ENCODE measurements around the gene SAA1. TPM values are rescaled to one million over a fixed set of nuclear protein-coding genes. Genes with fewer than 3 reads are reported as not detected.
"Not testable (repeated sequence)": the region's sequence is repeated elsewhere in the genome, so short reads cannot be mapped to it uniquely, and the experiment has no call there.

Gene SAA1
- total RNA-seq, 1 experiment from 2014 or later = 0.40 TPM

DNA sequence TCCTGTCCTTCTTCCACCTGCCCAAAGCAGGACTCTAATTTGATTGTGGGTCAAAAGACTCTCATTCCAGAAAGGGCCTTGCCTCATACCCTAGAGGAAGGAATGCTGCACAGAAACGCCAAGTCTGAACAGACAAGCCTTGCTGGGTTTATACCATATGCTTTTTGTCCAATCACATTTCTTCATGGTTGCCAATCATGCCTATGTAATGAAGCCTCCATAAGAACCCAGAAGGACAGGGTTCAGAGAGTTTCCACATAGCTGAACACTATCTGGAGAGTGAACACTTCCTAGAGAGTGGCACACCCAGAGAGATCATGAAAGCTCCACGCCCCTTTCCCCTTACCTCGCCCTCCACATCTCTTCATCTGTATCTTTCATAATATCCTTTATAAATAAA lies 12.8 kb upstream of the SAA1 start:
- in situ Hi-C loops (cut with HindIII; ENCODE audit: low pct_unique_long_range_greater_than_20kb, low sequenced_read_pairs) = no loop called here
- no peak for DNase-seq (ENCODE audit: low read depth, low spot score)

GRCh38 chr11:18253778-18254338 lies 12.2 kb upstream of the SAA1 start:
- in situ Hi-C loops (cut with HindIII; ENCODE audit: low pct_unique_long_range_greater_than_20kb, low sequenced_read_pairs) = no loop called here
- DNase-seq (ENCODE audit: low read depth, low spot score) = no peak

GRCh38 chr11:18254781-18255361 lies 11.2 kb upstream of the SAA1 start:
- DNase-seq (ENCODE audit: low read depth, low spot score) = no peak
- in situ Hi-C loops (cut with HindIII; ENCODE audit: low pct_unique_long_range_greater_than_20kb, low sequenced_read_pairs) = no loop called here

- in situ Hi-C loops (cut with HindIII; ENCODE audit: low pct_unique_long_range_greater_than_20kb, low sequenced_read_pairs) = no loop called here
- no peak for DNase-seq (ENCODE audit: low read depth, low spot score)
These were observed 6.8 kb upstream of the SAA1 start for GRCh38 chr11:18259259-18259658.

DNA sequence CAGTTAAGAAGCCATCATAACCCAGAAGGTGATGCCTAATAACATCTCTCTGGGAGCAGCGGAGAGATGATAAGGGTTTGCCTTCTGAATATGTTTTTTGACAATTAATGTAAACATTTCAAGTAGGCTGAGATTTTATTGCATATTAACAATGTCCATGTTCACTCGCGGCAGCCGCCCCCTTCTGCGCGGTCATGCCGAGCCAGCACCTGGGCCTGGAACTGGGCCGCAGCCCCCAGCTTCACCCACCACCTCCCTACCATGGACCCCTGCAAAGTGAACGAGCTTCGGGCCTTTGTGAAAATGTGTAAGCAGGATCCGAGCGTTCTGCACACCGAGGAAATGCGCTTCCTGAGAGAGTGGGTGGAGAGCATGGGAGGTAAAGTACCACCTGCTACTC lies 4.3 kb upstream of the SAA1 start:
- DNase-seq (ENCODE audit: low read depth, low spot score) = no peak
- in situ Hi-C loops (cut with HindIII; ENCODE audit: low pct_unique_long_range_greater_than_20kb, low sequenced_read_pairs) = no loop called here

GRCh38 chr11:18262681-18263350 lies 3.2 kb upstream of the SAA1 start:
- in situ Hi-C loops (cut with HindIII; ENCODE audit: low pct_unique_long_range_greater_than_20kb, low sequenced_read_pairs); DNase-seq (ENCODE audit: low read depth, low spot score): not testable (repeated sequence)

DNA sequence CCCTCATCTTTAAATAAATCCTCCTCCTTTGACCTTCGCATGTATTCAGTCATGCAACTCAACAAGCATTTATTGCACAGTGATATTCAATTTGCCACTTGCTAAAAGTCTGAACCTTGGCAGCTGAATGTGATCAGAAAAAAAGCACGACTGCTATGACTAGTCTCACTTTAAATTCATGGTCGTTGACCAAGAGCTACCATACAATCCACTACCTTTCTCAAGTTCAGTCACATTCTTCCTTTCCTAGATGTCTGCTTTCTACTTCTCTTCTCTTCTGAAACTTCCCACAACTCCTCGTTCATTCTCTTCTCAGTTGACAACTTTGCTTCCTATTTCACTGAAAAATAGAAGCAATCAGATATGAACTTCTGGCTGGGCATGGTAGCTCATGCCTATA lies 2.0 kb upstream of the SAA1 start:
- in situ Hi-C loops (cut with HindIII; ENCODE audit: low pct_unique_long_range_greater_than_20kb, low sequenced_read_pairs) = no loop called here
- DNase-seq (ENCODE audit: low read depth, low spot score) = no peak

DNA sequence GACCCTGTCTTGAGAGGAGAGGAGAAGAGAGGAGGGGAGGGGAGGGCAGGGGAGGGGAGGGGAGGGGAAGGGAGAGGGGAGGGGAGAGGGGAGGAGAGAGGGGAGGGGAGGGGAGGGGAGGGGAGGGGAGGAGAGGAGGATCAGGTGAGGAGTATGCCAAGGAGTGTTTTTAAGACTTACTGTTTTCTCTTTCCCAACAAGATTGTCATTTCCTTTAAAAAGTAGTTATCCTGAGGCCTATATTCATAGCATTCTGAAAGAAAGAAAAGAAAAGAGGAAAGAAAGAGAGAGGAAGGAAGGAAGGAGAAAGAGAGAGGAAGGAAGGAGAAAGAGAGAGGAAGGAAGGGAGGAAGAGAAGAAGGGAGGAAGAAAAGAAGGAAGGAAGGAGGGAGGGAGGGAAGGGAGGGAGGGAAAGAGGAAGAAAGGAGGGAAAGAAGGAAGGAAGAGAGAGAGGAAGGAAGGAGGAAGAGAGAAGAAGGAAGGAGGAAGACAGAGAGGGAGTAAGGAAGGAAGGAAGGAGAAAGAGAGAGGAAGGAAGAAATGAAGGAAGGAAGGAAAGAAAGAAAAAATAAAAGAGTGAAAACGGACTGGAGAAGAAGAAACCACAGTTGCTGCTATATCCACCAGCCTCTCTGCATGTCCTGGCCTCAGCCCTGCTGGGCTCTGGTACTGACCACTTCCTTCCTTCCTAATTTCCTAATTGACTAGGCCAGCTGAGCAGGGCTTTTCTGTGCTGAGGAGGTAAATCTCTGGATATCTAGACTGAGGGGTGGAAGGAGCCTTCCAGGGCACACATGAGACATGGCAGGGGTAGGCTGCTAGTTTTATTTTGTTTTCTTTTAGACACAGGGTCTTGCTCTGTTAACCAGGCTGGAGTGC lies 1.1 kb upstream of the SAA1 start:
- DNase-seq (ENCODE audit: low read depth, low spot score) = no peak
- in situ Hi-C loops (cut with HindIII; ENCODE audit: low pct_unique_long_range_greater_than_20kb, low sequenced_read_pairs) = no loop called here

GRCh38 chr11:18267335-18268133 lies 1.5 kb downstream of the SAA1 start:
- in situ Hi-C loops (cut with HindIII; ENCODE audit: low pct_unique_long_range_greater_than_20kb, low sequenced_read_pairs); DNase-seq (ENCODE audit: low read depth, low spot score): not testable (repeated sequence)

GRCh38 chr11:18269252-18269651 lies 3.2 kb downstream of the SAA1 start:
- in situ Hi-C loops (cut with HindIII; ENCODE audit: low pct_unique_long_range_greater_than_20kb, low sequenced_read_pairs); DNase-seq (ENCODE audit: low read depth, low spot score): not testable (repeated sequence)

- in situ Hi-C loops (cut with HindIII; ENCODE audit: low pct_unique_long_range_greater_than_20kb, low sequenced_read_pairs) = no loop called here
- no peak for DNase-seq (ENCODE audit: low read depth, low spot score)
These were observed 4.0 kb downstream of the SAA1 start for GRCh38 chr11:18270102-18270501.

GRCh38 chr11:18271206-18271605 lies 5.1 kb downstream of the SAA1 start:
- no peak for DNase-seq (ENCODE audit: low read depth, low spot score)
- in situ Hi-C loops (cut with HindIII; ENCODE audit: low pct_unique_long_range_greater_than_20kb, low sequenced_read_pairs) = no loop called here

- in situ Hi-C loops (cut with HindIII; ENCODE audit: low pct_unique_long_range_greater_than_20kb, low sequenced_read_pairs) = no loop called here
- no peak for DNase-seq (ENCODE audit: low read depth, low spot score)
These were observed 11.7 kb downstream of the SAA1 start for GRCh38 chr11:18277565-18278271.

GRCh38 chr11:18280438-18281045 lies 14.5 kb downstream of the SAA1 start:
- in situ Hi-C loops (cut with HindIII; ENCODE audit: low pct_unique_long_range_greater_than_20kb, low sequenced_read_pairs) = no loop called here
- no peak for DNase-seq (ENCODE audit: low read depth, low spot score)

GRCh38 chr11:18282626-18283025 lies 16.6 kb downstream of the SAA1 start:
- no peak for DNase-seq (ENCODE audit: low read depth, low spot score)
- in situ Hi-C loops (cut with HindIII; ENCODE audit: low pct_unique_long_range_greater_than_20kb, low sequenced_read_pairs) = no loop called here

GRCh38 chr11:18285841-18286240 lies 19.8 kb downstream of the SAA1 start:
- in situ Hi-C loops (cut with HindIII; ENCODE audit: low pct_unique_long_range_greater_than_20kb, low sequenced_read_pairs) = no loop called here
- no peak for DNase-seq (ENCODE audit: low read depth, low spot score)

DNA sequence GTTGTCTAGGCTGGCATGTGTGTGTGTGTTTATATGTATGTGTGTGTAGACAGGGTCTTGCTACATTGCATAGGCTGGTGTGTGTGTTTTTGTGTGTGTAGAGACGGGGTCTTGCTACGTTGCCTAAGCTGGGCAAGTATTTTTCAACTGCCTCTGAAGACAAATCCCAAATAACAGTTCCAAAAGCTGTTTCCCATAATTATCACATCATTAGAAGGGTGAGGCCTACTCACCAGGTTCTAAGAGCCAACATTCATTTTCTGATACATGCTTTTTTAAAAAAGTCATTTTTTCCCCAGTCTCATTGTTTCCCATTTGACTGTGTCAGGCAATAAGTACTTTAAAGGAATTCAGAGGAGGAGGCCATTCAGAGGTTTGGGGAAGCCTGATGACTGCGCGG lies 22.8 kb downstream of the SAA1 start:
- in situ Hi-C loops (cut with HindIII; ENCODE audit: low pct_unique_long_range_greater_than_20kb, low sequenced_read_pairs) = no loop called here
- DNase-seq (ENCODE audit: low read depth, low spot score) = no peak
